SW480 (cell line): Measurements from ENCODE around the gene RPTOR.
A peak's percentile ranks its signal among the peaks of the same experiment; 100 is the strongest.

Experiments used
- DNase-seq: peaks from one replicate; pipeline ENCODE4 v3.0.0-alpha.2; 2016; ENCODE audit warnings: low spot score

Gene RPTOR

GRCh38 chr17:80879723-80880647, 335.3 kb downstream of the RPTOR start:
- no peak for DNase-seq

- DNase-seq = no peak
Measured at GRCh38 chr17:80880648-80880985, 336.0 kb downstream of the RPTOR start.

- no peak for DNase-seq
Measured at GRCh38 chr17:80881306-80881705, 336.7 kb downstream of the RPTOR start.

GRCh38 chr17:80882323-80882722, 337.7 kb downstream of the RPTOR start:
- DNase-seq = no peak

GRCh38 chr17:80882926-80883685, 338.5 kb downstream of the RPTOR start:
- DNase-seq = no peak

- no peak for DNase-seq
Measured at GRCh38 chr17:80883831-80884735, 339.4 kb downstream of the RPTOR start.

GRCh38 chr17:80884811-80885210, 340.2 kb downstream of the RPTOR start:
- no peak for DNase-seq

- no peak for DNase-seq
Measured at GRCh38 chr17:80885947-80886582, 341.4 kb downstream of the RPTOR start.

GRCh38 chr17:80886641-80887573, 342.3 kb downstream of the RPTOR start:
- DNase-seq = no peak

- DNase-seq = no peak
Measured at GRCh38 chr17:80887639-80888175, 343.1 kb downstream of the RPTOR start.

GRCh38 chr17:80888276-80889160, 343.9 kb downstream of the RPTOR start:
- DNase-seq = no peak

GRCh38 chr17:80889231-80890195, 344.9 kb downstream of the RPTOR start:
- no peak for DNase-seq

- DNase-seq = no peak
Measured at GRCh38 chr17:80890196-80890920, 345.7 kb downstream of the RPTOR start.

GRCh38 chr17:80890921-80891396, 346.3 kb downstream of the RPTOR start:
- no peak for DNase-seq

GRCh38 chr17:80891397-80892018, 346.9 kb downstream of the RPTOR start:
- peak; percentile 93 for DNase-seq

- DNase-seq = peak; percentile 90
Measured at GRCh38 chr17:80892019-80892855, 347.6 kb downstream of the RPTOR start.
